Stimulated activated CD8-positive, alpha-beta memory T cell treated with anti-CD3 and anti-CD28 coated beads, Interleukin-4, amount 100 ng/mL, for 4 hours (primary cell): ENCODE data around the gene PLBD2.

Experiments used
- DNase-seq, 2 donors: peaks; one replicate each; pipeline ENCODE4 v3.0.0-alpha.2; 2020; ENCODE audit warnings: low read depth in 2 of 2, low spot score in 1 of 2

PLBD2 gene

DNA sequence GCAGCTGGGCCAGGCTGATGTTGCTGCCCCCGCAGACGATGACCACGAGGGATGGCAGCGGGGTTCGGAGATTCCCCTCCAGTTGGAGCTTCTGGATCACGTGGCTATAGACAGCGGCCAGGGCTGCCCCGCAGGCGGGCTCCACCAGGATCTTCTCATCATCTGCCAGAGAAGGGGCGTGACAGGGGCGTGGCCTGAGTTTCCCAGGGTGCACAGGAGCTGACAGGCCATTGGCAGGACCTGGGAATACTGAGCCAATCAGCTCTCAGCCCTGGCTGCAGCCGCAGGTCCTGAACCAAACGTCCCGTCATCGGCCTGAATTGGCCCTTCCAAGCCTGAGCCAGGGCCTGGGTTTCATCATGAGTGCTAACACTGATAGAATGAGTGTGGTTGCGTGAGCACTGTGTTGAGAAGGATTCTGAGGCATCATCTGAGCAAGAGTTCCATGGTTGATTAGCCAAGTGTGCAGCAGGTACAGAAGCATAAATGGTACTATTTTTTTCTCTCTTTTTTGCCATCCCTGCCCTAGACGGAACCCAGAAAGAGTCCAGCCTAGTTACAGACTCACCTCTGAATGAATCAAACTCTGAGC lies 34.7 kb downstream of the PLBD2 start:
- DNase-seq = no peak

- no peak for DNase-seq
Measured at GRCh38 chr12:113393749-113394148, 35.4 kb downstream of the PLBD2 start.

GRCh38 chr12:113395119-113395518 lies 36.7 kb downstream of the PLBD2 start:
- no peak for DNase-seq

- no peak for DNase-seq
Measured at GRCh38 chr12:113396200-113396599, 37.8 kb downstream of the PLBD2 start.

GRCh38 chr12:113396828-113397496 lies 38.6 kb downstream of the PLBD2 start:
- DNase-seq = no peak

GRCh38 chr12:113397497-113398197 lies 39.3 kb downstream of the PLBD2 start:
- DNase-seq = no peak

DNA sequence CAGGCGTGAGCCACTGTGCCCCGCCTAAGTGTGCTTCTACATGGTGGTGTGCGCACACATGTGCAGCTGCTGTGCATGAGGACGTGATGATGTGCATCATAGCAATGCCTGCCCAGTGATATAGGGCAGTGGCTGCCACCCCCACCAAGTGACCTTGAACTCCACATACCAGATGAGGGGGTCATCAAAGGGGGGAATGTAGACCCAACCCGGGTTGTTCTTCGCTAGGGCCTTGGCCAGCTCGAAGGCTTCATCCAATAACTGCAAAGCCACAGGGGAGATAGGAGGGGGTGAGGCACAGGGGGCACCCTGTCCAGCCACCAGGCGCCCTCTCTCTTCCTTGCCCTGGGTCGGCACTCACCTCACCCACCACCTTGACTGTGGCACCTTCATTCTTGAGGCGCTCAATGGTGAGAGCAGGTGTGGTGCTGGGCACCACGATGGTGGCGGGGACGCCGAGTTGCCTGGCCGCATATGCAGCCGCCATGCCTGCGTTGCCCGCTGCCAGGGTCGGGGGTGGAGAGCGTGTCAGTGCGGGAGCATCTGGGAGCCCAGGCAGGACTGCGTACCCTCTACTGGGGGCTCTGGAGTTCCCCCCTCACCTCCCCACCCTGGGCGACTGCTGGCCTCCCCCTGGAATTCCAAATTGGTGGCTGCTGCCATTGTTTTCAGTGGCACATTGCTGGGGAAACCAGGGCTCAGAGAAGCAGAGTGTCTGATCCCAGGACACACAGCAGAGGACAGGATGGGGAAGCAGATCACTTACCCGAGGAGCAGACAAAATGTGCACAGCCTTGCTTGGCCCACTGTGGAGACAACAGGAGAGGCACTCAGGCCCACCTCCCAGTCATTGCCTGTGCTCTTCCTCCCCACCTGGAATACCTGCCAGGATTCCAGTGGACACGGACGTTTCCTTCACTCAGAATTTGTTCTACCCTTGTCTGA lies 40.2 kb downstream of the PLBD2 start:
- no peak for DNase-seq

- no peak for DNase-seq
Measured at GRCh38 chr12:113399490-113399889, 41.1 kb downstream of the PLBD2 start.

DNA sequence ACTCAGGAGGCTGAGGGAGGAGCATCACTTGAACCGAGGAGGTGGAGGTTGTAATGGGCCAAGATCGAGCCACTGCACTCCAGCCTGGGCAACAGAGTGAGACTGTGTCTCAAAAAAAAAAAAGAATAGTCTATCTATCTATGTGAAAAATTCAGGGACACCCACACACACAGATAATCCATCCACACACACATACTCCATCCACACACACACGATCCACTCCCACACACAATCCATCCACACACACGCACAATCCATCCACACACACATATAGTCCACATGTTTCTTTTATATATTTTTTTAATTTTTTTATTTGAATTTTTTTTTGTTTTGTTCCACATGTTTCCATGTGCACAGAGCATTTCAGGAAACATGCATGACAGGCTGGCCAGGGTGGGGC lies 42.0 kb downstream of the PLBD2 start:
- DNase-seq = no peak

GRCh38 chr12:113401066-113402000 lies 42.9 kb downstream of the PLBD2 start:
- no peak for DNase-seq

DNA sequence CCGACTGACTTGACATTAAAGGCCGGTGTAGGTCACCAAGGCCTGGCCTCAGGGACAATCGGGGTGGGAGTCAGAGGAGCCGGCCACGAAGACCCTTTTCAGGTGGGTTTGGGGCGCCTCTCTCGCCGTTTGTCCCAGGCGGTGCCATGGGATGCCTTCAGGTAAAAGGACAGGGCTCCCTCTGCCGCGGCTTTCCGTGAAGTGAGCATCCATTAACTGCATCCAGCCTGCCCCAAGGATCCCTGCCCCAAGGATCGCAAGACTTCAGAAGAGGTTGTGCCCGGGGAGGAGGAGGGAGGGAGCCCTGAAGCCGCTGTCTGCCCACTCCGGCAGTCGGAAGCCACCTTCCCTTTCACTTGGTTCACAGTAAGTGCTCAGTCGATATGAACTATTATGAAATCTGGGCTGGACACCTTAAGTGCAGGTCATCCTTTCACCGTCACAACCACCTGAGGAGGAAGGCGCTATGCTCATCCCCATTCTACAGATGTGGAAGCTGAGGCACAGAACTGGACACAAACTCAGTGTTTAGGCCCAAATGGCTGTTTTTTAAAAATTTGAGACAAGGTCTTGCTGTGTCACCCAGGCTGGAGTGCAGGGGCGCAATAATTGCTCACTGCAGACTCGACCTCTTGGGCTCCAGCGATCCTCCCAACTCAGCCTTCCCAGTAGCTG lies 44.3 kb downstream of the PLBD2 start:
- no peak for DNase-seq

GRCh38 chr12:113403435-113404415 lies 45.3 kb downstream of the PLBD2 start, which contains the start of gene SDS:
TSS of gene SDS (minus strand) at chr12:113403887. CDS start at chr12:113399708, 4,179 bp downstream.
- DNase-seq = no peak

GRCh38 chr12:113405694-113406093 lies 47.3 kb downstream of the PLBD2 start:
- no peak for DNase-seq

DNA sequence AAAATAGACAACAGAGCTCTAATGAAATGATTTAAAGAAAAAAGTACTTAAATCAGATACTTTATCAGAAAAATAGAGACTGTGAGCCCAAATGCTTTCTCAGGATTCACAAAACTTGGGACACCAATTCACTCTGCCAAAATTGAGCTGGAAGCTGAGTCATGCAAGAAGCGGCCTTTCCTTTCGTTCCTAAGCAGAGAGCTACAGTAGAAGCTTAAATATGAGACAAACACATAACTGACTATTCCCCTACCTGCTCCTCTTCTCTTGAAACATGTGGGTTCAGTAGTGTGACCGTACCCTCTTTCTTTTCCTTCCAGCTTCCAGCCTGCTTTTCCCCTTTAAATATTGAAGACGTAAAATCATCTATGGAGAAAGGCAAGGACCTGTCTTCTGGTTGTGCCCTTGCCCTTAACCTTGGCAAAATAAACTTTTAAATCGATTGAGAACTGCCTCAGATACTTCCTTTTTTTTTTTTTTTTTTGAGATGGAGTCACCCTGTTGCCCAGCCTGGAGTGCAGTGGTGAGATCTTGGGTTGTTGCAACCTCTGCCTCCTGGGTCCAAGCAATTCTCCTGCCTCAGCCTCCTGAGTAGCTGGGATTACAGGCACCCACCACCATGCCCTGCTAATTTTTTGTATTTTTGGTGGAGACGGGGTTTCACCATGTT lies 49.7 kb downstream of the PLBD2 start:
- DNase-seq = no peak

- no peak for DNase-seq
Measured at GRCh38 chr12:113408756-113409298, 50.4 kb downstream of the PLBD2 start.

DNA sequence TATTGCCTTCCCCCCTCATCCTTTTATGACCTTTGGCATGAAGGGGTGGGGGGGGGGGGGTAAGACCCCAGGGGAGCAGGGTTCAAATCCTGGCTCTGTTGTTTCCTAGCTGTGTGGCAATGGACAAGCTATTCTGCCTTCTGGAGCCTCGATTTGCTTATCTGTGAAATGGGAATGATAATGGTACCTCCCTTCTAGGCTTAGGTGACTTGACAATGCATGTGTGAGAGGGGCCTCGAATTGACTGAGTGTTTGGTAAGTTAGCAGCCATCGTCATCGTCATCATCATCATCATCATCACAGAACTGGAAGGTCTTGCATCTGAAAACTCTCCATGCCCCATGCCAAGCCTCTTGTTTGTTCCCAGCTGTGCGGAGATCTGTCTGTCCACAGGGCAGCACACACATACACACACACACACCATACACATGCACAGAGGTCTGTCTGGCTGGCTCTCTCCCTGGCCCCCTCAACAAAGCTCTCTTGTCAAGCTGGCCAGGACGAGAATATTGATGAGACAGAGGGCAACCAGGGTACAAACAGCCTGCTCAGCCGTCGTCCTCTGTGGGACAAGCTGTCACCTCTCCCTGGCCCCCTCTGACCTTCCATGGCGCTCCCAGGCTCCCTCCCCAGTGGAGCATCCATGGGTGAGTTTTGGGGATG lies 51.2 kb downstream of the PLBD2 start:
- DNase-seq = no peak

DNA sequence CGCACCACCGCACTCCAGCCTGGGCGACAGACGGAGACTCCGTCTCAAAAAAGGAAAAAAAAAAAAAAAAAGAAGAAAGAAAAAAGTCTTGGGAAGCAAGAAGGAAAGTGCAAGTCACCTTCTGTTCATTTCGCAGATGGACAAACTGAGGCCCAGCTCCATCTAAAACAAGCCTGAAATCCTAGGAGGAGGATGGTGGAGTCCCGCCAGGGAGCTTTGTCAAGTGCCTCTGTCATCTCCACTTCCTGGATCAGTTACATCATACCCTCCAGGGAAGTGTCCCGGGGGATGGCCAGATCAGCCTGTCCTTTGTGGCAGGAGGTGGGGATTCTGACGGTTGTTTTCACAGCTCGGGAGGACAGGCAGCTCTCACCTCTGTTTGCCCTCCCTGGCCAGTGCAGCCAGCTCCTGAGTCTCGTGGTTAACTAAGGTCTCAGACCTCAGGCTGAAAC lies 55.1 kb downstream of the PLBD2 start:
- no peak for DNase-seq
